GM18861 (cell line): ENCODE results near the gene SPTBN4.
"Not testable (repeated sequence)": the region's sequence is repeated elsewhere in the genome, so short reads cannot be mapped to it uniquely, and the experiment has no call there.

Experiments
- ATAC-seq: cut with Tn5 transposase; IDR thresholded peaks from one replicate; pipeline ENCODE4 v1.9.1; 2021; ENCODE audit not compliant: unreplicated experiment

SPTBN4 gene

GRCh38 chr19:40585241-40585981, 118.6 kb downstream of the SPTBN4 start:
- ATAC-seq, result no peak

GRCh38 chr19:40585982-40586422, 119.2 kb downstream of the SPTBN4 start:
- ATAC-seq, result no peak

GRCh38 chr19:40586611-40587010, 119.8 kb downstream of the SPTBN4 start:
- no peak for ATAC-seq

- no peak for ATAC-seq
Measured at GRCh38 chr19:40588110-40588854, 121.5 kb downstream of the SPTBN4 start.

- ATAC-seq, result no peak
Measured at GRCh38 chr19:40588926-40589569, 122.2 kb downstream of the SPTBN4 start.

GRCh38 chr19:40589591-40590429, 123.0 kb downstream of the SPTBN4 start:
- ATAC-seq, result no peak

- ATAC-seq, result no peak
Measured at GRCh38 chr19:40590464-40591265, 123.9 kb downstream of the SPTBN4 start.

- ATAC-seq, result not testable (repeated sequence)
Measured at GRCh38 chr19:40591724-40592123, 124.9 kb downstream of the SPTBN4 start.

GRCh38 chr19:40592170-40592569, 125.4 kb downstream of the SPTBN4 start:
- no peak for ATAC-seq

GRCh38 chr19:40594255-40594654, 127.5 kb downstream of the SPTBN4 start:
- ATAC-seq, result no peak

- no peak for ATAC-seq
Measured at GRCh38 chr19:40594657-40595091, 127.9 kb downstream of the SPTBN4 start.

GRCh38 chr19:40596608-40597328, 130.0 kb downstream of the SPTBN4 start:
- no peak for ATAC-seq

GRCh38 chr19:40597329-40597838, 130.6 kb downstream of the SPTBN4 start:
- no peak for ATAC-seq

GRCh38 chr19:40598121-40598917, 131.5 kb downstream of the SPTBN4 start:
- ATAC-seq, result no peak

GRCh38 chr19:40598918-40599307, 132.1 kb downstream of the SPTBN4 start:
- ATAC-seq, result no peak

GRCh38 chr19:40599331-40599901, 132.6 kb downstream of the SPTBN4 start:
- ATAC-seq, result no peak

- ATAC-seq, result no peak
Measured at GRCh38 chr19:40599902-40600569, 133.2 kb downstream of the SPTBN4 start.
